OCI-LY3 (cell line): Measurements from ENCODE around the gene ARHGAP22.
"Not testable (repeated sequence)": the region's sequence is repeated elsewhere in the genome, so short reads cannot be mapped to it uniquely, and the experiment has no call there.

Experiments used
- H2AFZ ChIP-seq: fragments of 200-600, 300-600 bp; shearing (Covaris generic); 2 replicates; pipeline ENCODE4 v1.6.0; 2014; ENCODE audit warnings: antibody characterized with exemption, low read depth, low read length
- H3K27ac ChIP-seq: fragments of 200-600, 300-600 bp; sonication (generic); 2 replicates; pipeline ENCODE4 v1.5.1; 2014; ENCODE audit warnings: mild to moderate bottlenecking, low read length, moderate library complexity, mixed read lengths
- H3K27me3 ChIP-seq: fragments of 200-600, 300-600 bp; sonication (generic); 2 replicates; pipeline ENCODE4 v1.6.1; 2014; ENCODE audit warnings: low read depth, low read length, mixed read lengths
- H3K36me3 ChIP-seq: fragments of 200-600, 300-600 bp; sonication (generic); replicated peaks from 2 replicates; pipeline ENCODE3; 2014; ENCODE audit warnings: low read depth, low read length, mixed read lengths
- H3K4me1 ChIP-seq: fragments of 300-600, 200-600 bp; sonication (generic); 2 replicates; pipeline ENCODE4 v1.6.1; 2014; ENCODE audit warnings: low read length, mixed read lengths
- H3K4me2 ChIP-seq: fragments of 200-600, 300-600 bp; sonication (generic); 2 replicates; pipeline ENCODE4 v1.6.1; 2014; ENCODE audit warnings: low read length, mixed read lengths
- H3K4me3 ChIP-seq: fragments of 300-600, 200-600 bp; sonication (generic); 2 replicates; pipeline ENCODE4 v1.5.1; 2014; ENCODE audit warnings: antibody characterized with exemption, mild to moderate bottlenecking, low read length, moderate library complexity
- H3K79me2 ChIP-seq: fragments of 300-600, 200-600 bp; shearing (Covaris generic); 2 replicates; pipeline ENCODE4 v1.6.1; 2014; ENCODE audit warnings: mild to moderate bottlenecking, low read length, mixed read lengths
- H3K9ac ChIP-seq: fragments of 300-600, 200-600 bp; shearing (Covaris generic); 2 replicates; pipeline ENCODE4 v1.6.0; 2014; ENCODE audit warnings: mild to moderate bottlenecking, low read length, moderate library complexity
- H3K9me3 ChIP-seq: fragments of 200-600, 300-600 bp; shearing (Covaris generic); 2 replicates; pipeline ENCODE4 v1.6.1; 2014; ENCODE audit warnings: low read length, mixed read lengths; ENCODE audit not compliant: insufficient read depth
- H4K20me1 ChIP-seq: fragments of 200-600, 300-600 bp; sonication (generic); 2 replicates; pipeline ENCODE4 v1.6.1; 2016; ENCODE audit warnings: low read length, mixed read lengths; ENCODE audit not compliant: insufficient read depth
- EZH2phosphoT487 ChIP-seq: fragments of 200-600 bp; shearing (Covaris generic); IDR thresholded peaks from 2 replicates; pipeline ENCODE4 v1.6.1; 2018; ENCODE audit warnings: antibody characterized with exemption, mixed run types, low read depth
- TF ChIP-seq, protein P1 (sequence below): fragments of 200-600, 300-600 bp; sonication (generic); IDR thresholded peaks from 2 replicates; pipeline ENCODE4 v1.5.1; 2014; ENCODE audit warnings: antibody characterized with exemption, low read length, low read depth

ARHGAP22 gene

DNA sequence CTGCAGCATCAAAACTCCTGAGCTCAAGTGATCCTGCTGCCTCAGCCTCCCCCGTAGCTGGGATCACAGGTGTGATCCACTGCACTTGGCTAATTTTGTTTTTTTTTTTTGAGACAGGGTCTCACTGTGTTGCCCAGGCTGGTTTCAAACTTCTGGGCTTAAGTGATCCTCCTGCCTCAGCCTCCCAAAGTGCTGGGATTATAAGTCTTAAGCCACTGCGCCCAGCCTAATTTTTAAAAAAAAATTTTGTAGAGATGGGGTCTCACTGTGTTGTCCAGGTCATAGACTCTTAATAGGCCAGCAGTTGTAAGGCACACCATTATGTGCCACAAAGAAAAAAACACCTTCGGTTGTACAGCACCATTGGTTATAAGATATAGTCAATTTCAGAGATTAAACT lies 176.0 kb downstream of the ARHGAP22 start:
- Histone ChIP-seq H3K27ac (no peak overlapping the region), H3K9me3 (no peaks in the 10 kb centered on the region), H3K4me3 (no peak overlapping the region), H2AFZ (no peak overlapping the region), H3K79me2 (no peaks in the 10 kb centered on the region), H3K4me1 (no peaks in the 10 kb centered on the region), H3K36me3 (no peaks in the 10 kb centered on the region), H3K4me2 (no peak overlapping the region), H4K20me1 (no peaks in the 10 kb centered on the region), H3K9ac (no peak overlapping the region), H3K27me3 (no peaks in the 10 kb centered on the region)
- TF ChIP-seq EZH2phosphoT487 = no peak
- TF ChIP-seq, protein P1, sequence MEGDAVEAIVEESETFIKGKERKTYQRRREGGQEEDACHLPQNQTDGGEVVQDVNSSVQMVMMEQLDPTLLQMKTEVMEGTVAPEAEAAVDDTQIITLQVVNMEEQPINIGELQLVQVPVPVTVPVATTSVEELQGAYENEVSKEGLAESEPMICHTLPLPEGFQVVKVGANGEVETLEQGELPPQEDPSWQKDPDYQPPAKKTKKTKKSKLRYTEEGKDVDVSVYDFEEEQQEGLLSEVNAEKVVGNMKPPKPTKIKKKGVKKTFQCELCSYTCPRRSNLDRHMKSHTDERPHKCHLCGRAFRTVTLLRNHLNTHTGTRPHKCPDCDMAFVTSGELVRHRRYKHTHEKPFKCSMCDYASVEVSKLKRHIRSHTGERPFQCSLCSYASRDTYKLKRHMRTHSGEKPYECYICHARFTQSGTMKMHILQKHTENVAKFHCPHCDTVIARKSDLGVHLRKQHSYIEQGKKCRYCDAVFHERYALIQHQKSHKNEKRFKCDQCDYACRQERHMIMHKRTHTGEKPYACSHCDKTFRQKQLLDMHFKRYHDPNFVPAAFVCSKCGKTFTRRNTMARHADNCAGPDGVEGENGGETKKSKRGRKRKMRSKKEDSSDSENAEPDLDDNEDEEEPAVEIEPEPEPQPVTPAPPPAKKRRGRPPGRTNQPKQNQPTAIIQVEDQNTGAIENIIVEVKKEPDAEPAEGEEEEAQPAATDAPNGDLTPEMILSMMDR = no peak

DNA sequence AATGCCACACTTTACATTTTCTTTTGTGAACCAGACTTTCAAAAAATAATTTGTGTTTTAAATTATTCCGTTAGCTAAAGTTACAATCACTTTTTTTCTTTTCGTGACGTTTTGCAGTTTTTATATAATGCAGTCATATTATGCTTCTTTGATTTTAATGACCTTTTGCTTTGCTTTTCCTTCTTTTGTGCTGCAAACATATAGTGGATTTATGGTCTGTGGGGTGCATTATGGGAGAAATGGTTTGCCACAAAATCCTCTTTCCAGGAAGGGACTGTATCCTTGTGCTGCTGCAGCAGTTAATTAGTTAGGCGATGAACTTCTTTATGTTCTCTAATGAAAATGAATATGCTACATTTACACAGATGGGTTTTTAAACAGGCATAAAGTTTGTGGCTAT lies 181.0 kb downstream of the ARHGAP22 start:
- no peaks in the 10 kb centered on the region for H4K20me1 ChIP-seq
- no peak overlapping the region for H3K9ac ChIP-seq
- TF ChIP-seq, protein P1 = no peak
- no peak for TF ChIP-seq EZH2phosphoT487
- H3K4me3 ChIP-seq = no peak overlapping the region
- no peaks in the 10 kb centered on the region for H3K9me3 ChIP-seq
- no peaks in the 10 kb centered on the region for H3K79me2 ChIP-seq
- H3K4me2 ChIP-seq = no peak overlapping the region
- H2AFZ ChIP-seq = no peak overlapping the region
- no peaks in the 10 kb centered on the region for H3K36me3 ChIP-seq
- no peak overlapping the region for H3K27ac ChIP-seq
- H3K27me3 ChIP-seq = no peaks in the 10 kb centered on the region
- no peaks in the 10 kb centered on the region for H3K4me1 ChIP-seq

DNA sequence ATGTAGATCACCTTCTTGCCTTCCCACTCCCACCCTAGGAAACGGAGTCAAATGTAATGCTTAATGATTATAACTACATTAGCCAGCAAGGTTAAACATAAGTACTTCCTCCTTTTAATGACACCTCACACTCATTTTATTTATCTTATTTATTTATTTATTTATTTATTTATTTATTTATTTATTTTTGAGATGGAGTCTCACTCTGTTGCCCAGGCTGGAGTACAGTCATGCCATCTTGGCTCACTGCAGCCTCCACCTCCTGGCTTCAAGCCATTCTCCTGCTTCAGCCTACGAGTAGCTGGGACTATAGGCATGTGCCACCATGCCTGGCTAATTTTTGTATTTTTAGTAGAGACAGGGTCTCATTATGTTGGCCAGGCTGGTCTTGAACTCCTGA lies 183.0 kb downstream of the ARHGAP22 start:
- not testable (repeated sequence) for H3K4me3 ChIP-seq, H3K79me2 ChIP-seq, H3K27ac ChIP-seq, H3K9me3 ChIP-seq, H2AFZ ChIP-seq, H4K20me1 ChIP-seq, H3K4me2 ChIP-seq, H3K27me3 ChIP-seq, H3K9ac ChIP-seq, H3K4me1 ChIP-seq, H3K36me3 ChIP-seq

DNA sequence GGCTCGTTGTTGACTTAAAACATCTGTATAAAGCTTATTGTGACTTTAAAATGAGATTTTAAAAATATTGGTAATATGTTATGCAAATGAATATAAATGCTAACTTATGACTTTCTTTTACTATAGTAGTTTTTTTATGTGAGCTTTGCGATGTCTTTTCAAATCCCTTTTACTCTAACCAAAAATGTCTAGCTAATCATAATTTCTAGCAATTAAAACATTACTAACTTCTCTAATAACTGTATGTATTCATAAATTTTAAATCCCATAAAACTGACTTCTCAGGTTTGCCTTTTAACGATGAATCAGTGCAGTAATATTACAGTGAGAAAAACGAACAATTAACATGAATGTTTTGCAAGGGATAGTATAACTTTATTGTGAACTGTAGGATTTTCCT lies 185.2 kb downstream of the ARHGAP22 start:
- Histone ChIP-seq H3K4me1 (no peaks in the 10 kb centered on the region), H3K9ac (no peak overlapping the region), H3K36me3 (no peaks in the 10 kb centered on the region), H4K20me1 (no peaks in the 10 kb centered on the region), H3K27me3 (no peaks in the 10 kb centered on the region), H3K27ac (no peak overlapping the region), H3K4me2 (no peak overlapping the region), H3K4me3 (no peak overlapping the region), H2AFZ (no peak overlapping the region), H3K79me2 (no peaks in the 10 kb centered on the region), H3K9me3 (no peaks in the 10 kb centered on the region)
- TF ChIP-seq EZH2phosphoT487 = no peak
- TF ChIP-seq, protein P1 = no peak
